ENCODE results near the gene KRTAP22-1.

KRTAP22-1 gene

DNA sequence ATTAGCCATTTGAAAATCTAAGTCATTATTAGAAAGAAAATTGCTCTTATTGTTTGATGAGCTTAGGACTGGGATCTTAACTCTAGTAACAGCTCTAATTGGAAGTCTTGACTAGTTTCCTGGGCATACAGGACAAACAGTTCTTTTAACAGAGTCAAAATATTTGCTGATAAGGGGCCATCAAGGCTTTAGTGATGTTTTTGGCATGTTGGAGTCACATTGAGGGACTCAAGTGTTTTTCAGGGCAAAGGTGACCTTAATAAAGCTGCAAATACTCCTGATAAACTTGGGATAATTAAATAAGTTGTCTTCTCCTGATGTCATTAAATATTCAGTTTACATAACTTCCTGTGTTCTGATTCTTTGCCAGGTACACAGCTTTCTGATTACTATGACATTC, 33.3 kb upstream of the KRTAP22-1 start:
- DNase-seq (ENCODE audit: low read depth in 2 of 2) = no peak
- TF ChIP-seq, protein P1, sequence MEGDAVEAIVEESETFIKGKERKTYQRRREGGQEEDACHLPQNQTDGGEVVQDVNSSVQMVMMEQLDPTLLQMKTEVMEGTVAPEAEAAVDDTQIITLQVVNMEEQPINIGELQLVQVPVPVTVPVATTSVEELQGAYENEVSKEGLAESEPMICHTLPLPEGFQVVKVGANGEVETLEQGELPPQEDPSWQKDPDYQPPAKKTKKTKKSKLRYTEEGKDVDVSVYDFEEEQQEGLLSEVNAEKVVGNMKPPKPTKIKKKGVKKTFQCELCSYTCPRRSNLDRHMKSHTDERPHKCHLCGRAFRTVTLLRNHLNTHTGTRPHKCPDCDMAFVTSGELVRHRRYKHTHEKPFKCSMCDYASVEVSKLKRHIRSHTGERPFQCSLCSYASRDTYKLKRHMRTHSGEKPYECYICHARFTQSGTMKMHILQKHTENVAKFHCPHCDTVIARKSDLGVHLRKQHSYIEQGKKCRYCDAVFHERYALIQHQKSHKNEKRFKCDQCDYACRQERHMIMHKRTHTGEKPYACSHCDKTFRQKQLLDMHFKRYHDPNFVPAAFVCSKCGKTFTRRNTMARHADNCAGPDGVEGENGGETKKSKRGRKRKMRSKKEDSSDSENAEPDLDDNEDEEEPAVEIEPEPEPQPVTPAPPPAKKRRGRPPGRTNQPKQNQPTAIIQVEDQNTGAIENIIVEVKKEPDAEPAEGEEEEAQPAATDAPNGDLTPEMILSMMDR (IDR thresholded peaks at IDR 0.05; ENCODE audit: low read depth, low read length) = no peak
- H3K4me3 ChIP-seq (replicated peaks in 1 of 2; ENCODE audit: low read depth in 2 of 2, low read length in 2 of 2) = no peak overlapping the region

DNA sequence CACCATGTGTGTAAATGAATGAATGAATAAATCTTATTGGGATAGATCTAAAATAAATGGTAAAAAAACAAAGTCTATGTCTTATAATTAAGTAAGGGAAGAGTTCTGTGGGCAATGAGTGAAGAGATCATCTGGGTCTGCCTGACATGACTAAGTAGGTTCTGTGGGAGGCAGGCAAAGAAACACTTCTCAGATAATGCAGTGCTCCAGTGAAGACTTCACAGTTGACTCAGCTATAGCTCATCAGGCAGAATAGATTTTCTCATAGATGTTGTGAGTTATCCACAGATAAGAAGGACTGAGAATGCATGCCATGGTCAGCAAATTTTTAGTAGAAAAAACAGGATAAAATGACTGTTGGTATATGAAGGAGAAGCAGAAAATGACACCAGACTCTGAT, 23.1 kb upstream of the KRTAP22-1 start:
- no peak for DNase-seq (ENCODE audit: low read depth in 2 of 2)
- TF ChIP-seq, protein P1 (IDR thresholded peaks at IDR 0.05; ENCODE audit: low read depth, low read length) = no peak
- no peak overlapping the region for H3K4me3 ChIP-seq (replicated peaks in 1 of 2; ENCODE audit: low read depth in 2 of 2, low read length in 2 of 2)

DNA sequence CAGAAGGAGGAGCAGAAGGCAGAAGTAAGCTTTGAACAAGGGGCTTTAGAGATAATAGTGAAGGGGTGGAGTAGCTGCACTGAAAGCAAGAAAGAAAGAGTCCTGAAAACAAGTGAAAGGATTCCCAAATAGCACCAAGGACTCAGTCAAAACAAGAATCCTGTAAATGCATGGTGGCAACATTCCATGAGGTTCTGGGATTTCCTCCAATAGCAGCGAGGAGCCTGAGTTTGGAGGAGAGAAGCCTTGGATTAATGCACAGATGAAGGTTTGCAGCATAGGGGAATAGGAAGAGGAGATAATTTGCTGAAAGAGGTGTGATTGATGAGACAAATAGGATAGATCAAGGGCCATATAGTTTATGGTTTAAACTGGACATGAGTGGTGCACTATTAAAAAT, 21.5 kb upstream of the KRTAP22-1 start:
- no peak overlapping the region for H3K4me3 ChIP-seq (replicated peaks in 1 of 2; ENCODE audit: low read depth in 2 of 2, low read length in 2 of 2)
- no peak for DNase-seq (ENCODE audit: low read depth in 2 of 2)
- TF ChIP-seq, protein P1 (IDR thresholded peaks at IDR 0.05; ENCODE audit: low read depth, low read length) = no peak

DNA sequence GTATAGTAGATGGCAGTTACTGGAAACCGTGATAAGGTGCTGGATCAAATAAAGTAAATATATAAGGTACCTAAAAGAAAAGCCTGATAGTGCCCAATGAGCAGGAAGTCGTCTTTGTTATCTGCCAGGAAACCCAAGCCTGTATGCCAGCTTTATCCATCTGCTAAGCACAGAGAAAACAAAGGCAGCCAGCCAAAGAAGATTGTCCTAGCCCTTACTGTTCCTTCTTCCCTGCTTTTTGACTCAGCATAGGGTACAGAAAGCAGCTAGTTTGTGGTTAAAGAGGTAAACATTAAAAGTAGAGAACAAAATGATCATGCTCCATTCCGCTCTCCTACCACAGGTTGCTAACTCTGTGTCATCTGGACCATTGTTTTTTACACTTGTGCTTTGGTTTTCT, 20.8 kb upstream of the KRTAP22-1 start:
- TF ChIP-seq, protein P1 (IDR thresholded peaks at IDR 0.05; ENCODE audit: low read depth, low read length) = no peak
- H3K4me3 ChIP-seq (replicated peaks in 1 of 2; ENCODE audit: low read depth in 2 of 2, low read length in 2 of 2) = no peak overlapping the region
- DNase-seq (ENCODE audit: low read depth in 2 of 2) = no peak

DNA sequence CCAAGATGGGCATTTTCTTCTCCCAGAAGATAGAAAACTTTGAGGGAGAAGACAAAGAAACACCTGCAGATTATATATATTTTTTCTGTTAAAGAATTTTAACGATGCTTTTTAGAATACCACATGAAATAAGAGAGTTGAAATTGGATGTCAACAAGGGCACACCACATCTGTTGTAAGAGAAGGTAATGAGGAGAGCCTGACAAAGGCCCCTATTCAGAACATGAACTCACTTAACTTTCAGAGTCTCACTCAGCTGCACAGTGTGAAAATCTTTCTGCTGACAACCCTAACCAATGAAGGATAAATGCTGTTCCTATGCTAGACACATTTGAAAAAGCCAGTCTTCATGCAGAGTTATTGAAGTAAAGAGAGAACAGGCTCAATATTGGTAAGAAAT, 18.0 kb upstream of the KRTAP22-1 start:
- TF ChIP-seq, protein P1 (IDR thresholded peaks at IDR 0.05; ENCODE audit: low read depth, low read length) = no peak
- no peak for DNase-seq (ENCODE audit: low read depth in 2 of 2)
- no peak overlapping the region for H3K4me3 ChIP-seq (replicated peaks in 1 of 2; ENCODE audit: low read depth in 2 of 2, low read length in 2 of 2)

DNA sequence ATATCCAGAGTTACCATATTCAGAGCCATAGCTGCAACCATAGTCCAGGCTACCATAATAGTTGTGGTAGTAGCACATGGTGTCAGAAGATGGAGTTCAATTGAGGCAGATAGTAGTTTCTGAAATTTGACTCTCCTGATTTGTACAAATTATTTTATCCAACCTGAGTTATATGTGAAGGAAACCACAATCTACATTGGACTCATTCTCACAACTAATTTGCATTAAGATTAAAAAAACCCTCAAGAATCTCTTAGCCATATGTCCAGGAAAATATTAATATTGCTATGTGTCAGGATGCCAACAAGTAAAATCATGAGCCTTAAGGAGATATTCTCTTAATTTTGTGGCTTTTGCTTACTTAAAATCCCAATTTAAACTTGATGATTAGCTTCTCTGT, 10.6 kb upstream of the KRTAP22-1 start, which contains the start of gene KRTAP22-2:
TSS of gene KRTAP22-2 (minus strand) at position 101 of the 400 bp plus-strand sequence.
- no peak within 1 kb of the TSS for H3K4me3 ChIP-seq (replicated peaks in 1 of 2; ENCODE audit: low read depth in 2 of 2, low read length in 2 of 2)
- TF ChIP-seq, protein P1 (IDR thresholded peaks at IDR 0.05; ENCODE audit: low read depth, low read length) = no peak
- no peak for DNase-seq (ENCODE audit: low read depth in 2 of 2)

DNA sequence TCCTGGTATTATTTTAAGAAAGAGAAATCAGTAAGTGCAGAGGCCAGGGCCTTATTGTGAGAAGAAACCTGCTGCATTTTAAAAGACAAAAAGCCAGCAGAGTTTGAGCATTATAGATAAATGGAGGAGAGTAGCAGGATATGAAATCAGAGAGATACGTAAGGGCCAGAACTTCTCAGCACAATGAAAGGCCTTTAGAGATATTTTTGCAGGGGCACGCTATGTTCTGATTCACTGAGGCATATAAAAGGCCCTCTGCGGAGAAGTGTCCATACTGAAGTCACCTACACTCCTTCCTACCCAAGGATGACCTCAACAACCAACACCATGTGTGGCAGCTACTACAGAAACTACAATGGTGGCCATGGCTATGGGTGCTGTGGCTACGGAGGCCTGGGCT, 8.7 kb upstream of the KRTAP22-1 start, which contains the start of gene KRTAP6-3:
TSS of gene KRTAP6-3 (plus strand) at position 301 of the 400 bp plus-strand sequence. CDS start at position 307, 6 bp downstream.
- DNase-seq (ENCODE audit: low read depth in 2 of 2) = no peak
- TF ChIP-seq, protein P1 (IDR thresholded peaks at IDR 0.05; ENCODE audit: low read depth, low read length) = no peak
- no peak within 1 kb of the TSS for H3K4me3 ChIP-seq (replicated peaks in 1 of 2; ENCODE audit: low read depth in 2 of 2, low read length in 2 of 2)

All from cardiac fibroblast (primary cell).